B cell (primary cell): Measurements from ENCODE around the gene NTRK2. TPM values are rescaled to one million over a fixed set of nuclear protein-coding genes. Genes with fewer than 3 reads are reported as not detected.

ENCODE experiments used
- ATAC-seq: fragments of 200-7000 bp; cut with Tn5 transposase; one replicate; pipeline ENCODE4 v1.10.0; 2021; ENCODE audit warnings: low read depth, mild to moderate bottlenecking, moderate number of reproducible peaks, moderate library complexity
- CTCF ChIA-PET: fragments of 350-600 bp; sonication (Branson Sonifier 250); formaldehyde crosslinking; loops from one replicate; lab custom pipeline; 2021; ENCODE audit warnings: antibody characterized with exemption, inconsistent platforms; lab: Charles Lee
- POLR2A ChIA-PET: fragments of 350-600 bp; sonication (Branson Sonifier 250); formaldehyde crosslinking; loops from one replicate; lab custom pipeline; 2021; ENCODE audit warnings: antibody characterized with exemption; lab: Charles Lee
- DNase-seq: peaks from one replicate; pipeline ENCODE4 v3.0.0; 2013
- H2AFZ ChIP-seq: 2 replicates; pipeline ENCODE4 v1.6.1; 2012; ENCODE audit warnings: mild to moderate bottlenecking, low read depth, low read length; ENCODE audit not compliant: insufficient read depth, poor library complexity, severe bottlenecking
- H3K27ac ChIP-seq, 2 donors: 1 replicate in 1 of 2; 2 replicates in 1 of 2; pipeline ENCODE4 v1.5.1; 2012 to 2013; ENCODE audit warnings: low read length in 2 of 2, mild to moderate bottlenecking in 2 of 2, moderate library complexity in 1 of 2
- H3K27me3 ChIP-seq, 4 experiments: fragments of 200-600 bp in 1 of 4; sonication (generic) in 1 of 4; replicated peaks in 1 of 4; 1 replicate in 2 of 4; 2 replicates in 2 of 4; pipeline versions ENCODE4 v1.6.1 to v1.7.0; 2013 to 2016; ENCODE audit warnings: low read length in 3 of 4, mild to moderate bottlenecking in 2 of 4, mixed read lengths in 1 of 4, moderate library complexity in 1 of 4; ENCODE audit not compliant: insufficient read depth in 4 of 4, control insufficient read depth in 3 of 4; ENCODE audit errors: control extremely low read depth in 1 of 4
- H3K36me3 ChIP-seq, 2 experiments: replicated peaks in 1 of 2; 1 replicate in 1 of 2; 2 replicates in 1 of 2; pipeline versions ENCODE4 v1.6.1 to v1.7.1; 2013; ENCODE audit warnings: low read length in 1 of 2; ENCODE audit not compliant: insufficient read depth in 2 of 2, control insufficient read depth in 1 of 2; ENCODE audit errors: control extremely low read depth in 1 of 2, extremely low read depth in 1 of 2
- H3K4me1 ChIP-seq, 2 donors: fragments of 200-600 bp in 1 of 2; sonication (generic) in 1 of 2; 1 replicate in 1 of 2; 2 replicates in 1 of 2; pipeline versions ENCODE4 v1.5.1 to v1.6.1; 2013 to 2017; ENCODE audit warnings: low read length in 2 of 2; ENCODE audit not compliant: control insufficient read depth in 2 of 2, insufficient read depth in 2 of 2
- H3K4me2 ChIP-seq: replicated peaks from 2 replicates; pipeline ENCODE3; 2012; ENCODE audit warnings: mild to moderate bottlenecking, low read depth, low read length; ENCODE audit not compliant: poor library complexity, severe bottlenecking
- H3K4me3 ChIP-seq, 5 experiments: fragments of 200-600 bp in 1 of 5; sonication (generic) in 1 of 5; 1 replicate in 3 of 5; 2 replicates in 2 of 5; pipeline versions ENCODE4 v1.5.1 to v1.7.0; 2011 to 2016; ENCODE audit warnings: low read length in 4 of 5, mild to moderate bottlenecking in 4 of 5, low read depth in 2 of 5, control low read depth in 1 of 5, moderate library complexity in 1 of 5; ENCODE audit not compliant: insufficient read depth in 1 of 5; ENCODE audit errors: control extremely low read depth in 1 of 5, extremely low read depth in 1 of 5
- H3K79me2 ChIP-seq: fragments of 200-600 bp; sonication (generic); one replicate; pipeline ENCODE4 v1.6.0; 2016; ENCODE audit warnings: low read length; ENCODE audit not compliant: control insufficient read depth, insufficient read depth
- H3K9ac ChIP-seq: fragments of 200-600 bp; sonication (generic); 2 replicates; pipeline ENCODE4 v1.6.1; 2017; ENCODE audit warnings: mild to moderate bottlenecking, low read length, moderate library complexity
- H3K9me3 ChIP-seq, 3 donors: one replicate each; pipeline versions ENCODE4 v1.6.1 to v1.7.1; 2013; ENCODE audit warnings: low read length in 2 of 3; ENCODE audit not compliant: control insufficient read depth in 2 of 3, insufficient read depth in 1 of 3; ENCODE audit errors: control extremely low read depth in 1 of 3
- H4K20me1 ChIP-seq: 2 replicates; pipeline ENCODE4 v1.6.0; 2012; ENCODE audit warnings: mild to moderate bottlenecking, low read length; ENCODE audit not compliant: insufficient read depth, control insufficient read depth, poor library complexity, severe bottlenecking
- H3K27ac Mint-ChIP-seq: one replicate; pipeline ENCODE4 v1.8.0; 2021; ENCODE audit warnings: mixed read lengths
- H3K27me3 Mint-ChIP-seq: one replicate; pipeline ENCODE4 v1.8.0; 2021; ENCODE audit warnings: mixed read lengths
- H3K4me1 Mint-ChIP-seq: one replicate; pipeline ENCODE4 v1.8.0; 2021; ENCODE audit warnings: mixed read lengths
- H3K4me3 Mint-ChIP-seq: one replicate; pipeline ENCODE4 v1.8.0; 2021; ENCODE audit warnings: mixed read lengths
- H3K9me3 Mint-ChIP-seq: one replicate; pipeline ENCODE4 v1.8.0; 2022; ENCODE audit warnings: mixed read lengths; ENCODE audit not compliant: insufficient read depth
- CTCF ChIP-seq: fragments of 200-600 bp; IDR thresholded peaks from one replicate; pipeline ENCODE4 v1.8.0; 2022; ENCODE audit warnings: antibody characterized with exemption, mild to moderate bottlenecking
- EZH2 ChIP-seq: IDR thresholded peaks from 2 replicates; pipeline ENCODE4 v1.6.1; 2012; ENCODE audit warnings: borderline replicate concordance, low read depth, mild to moderate bottlenecking, moderate library complexity, low read length; ENCODE audit not compliant: insufficient read depth, poor library complexity, severe bottlenecking
- WGBS: methylation state at CpG from one replicate; pipeline ENCODE4 v1.1.5; 2013; ENCODE audit warnings: missing lambda C conversion rate; ENCODE audit not compliant: insufficient coverage; 5-methylcytosine and 5-hydroxymethylcytosine counted together
- intact Hi-C: fragments of 100-400 bp; cut with micrococcal nuclease; formaldehyde crosslinking; loops from one replicate; pipeline ENCODE4 v1.10.0; 2022
- polyA plus RNA-seq: library from polyadenylated mRNA; depleted of rRNA; stranded (reverse); fragments of >200 nt; gene quantifications from 2 replicates; pipeline ENCODE4 v1.2.3, GENCODE V29; 2012
- total RNA-seq, 2 donors: library from RNA; stranded (reverse); fragments of 120-200 nt in 1 of 2; gene quantifications; 1 replicate in 1 of 2; 2 replicates in 1 of 2; pipeline versions ENCODE4 v1.2.3 to v1.2.4, GENCODE V29; 2013 to 2022

NTRK2 gene
- total and polyA plus RNA-seq, 2 donors (not counting 1 experiment from before 2014, with no cell fraction given), result 0.03 to 0.10 TPM

GRCh38 chr9:84754461-84754860, 84.9 kb downstream of the NTRK2 start:
- intact Hi-C loops, result no loop called here
- 0% methylated on average over 1 of the region's 3 CpGs for WGBS
- H3K27ac ChIP-seq, result no peak overlapping the region
- TF ChIP-seq EZH2, result no peak
- TF ChIP-seq CTCF, result no peak
- no peaks in the 10 kb centered on the region for H3K9me3 Mint-ChIP-seq
- H3K9ac ChIP-seq, result no peak overlapping the region
- no peak overlapping the region for H3K4me3 Mint-ChIP-seq
- no peaks in the 10 kb centered on the region for H3K36me3 ChIP-seq
- ATAC-seq (no peak), DNase-seq (no peak)
- H3K9me3 ChIP-seq, result no peaks in the 10 kb centered on the region
- no peaks in the 10 kb centered on the region for H3K27me3 Mint-ChIP-seq
- no peak overlapping the region for H3K4me3 ChIP-seq
- H2AFZ ChIP-seq, result no peak overlapping the region
- H3K4me2 ChIP-seq, result no peak overlapping the region
- no peaks in the 10 kb centered on the region for H3K27me3 ChIP-seq
- CTCF ChIA-PET, result interaction anchor here (1.5 kb wide), 1 partner anchor 57 kb away, joined by 3 read pairs; no protein-coding TSS in a partner anchor
- POLR2A ChIA-PET, result no interaction called here
- H3K27ac Mint-ChIP-seq, result no peak overlapping the region
- no peaks in the 10 kb centered on the region for H3K4me1 ChIP-seq
- H4K20me1 ChIP-seq, result no peaks in the 10 kb centered on the region
- H3K79me2 ChIP-seq, result no peaks in the 10 kb centered on the region
- peaks cover 2% of the 10 kb centered on the region for H3K4me1 Mint-ChIP-seq

- TF ChIP-seq CTCF (no peak), EZH2 (no peak)
- Histone ChIP-seq H3K4me1 (no peaks in the 10 kb centered on the region), H3K27me3 (no peaks in the 10 kb centered on the region), H3K79me2 (no peaks in the 10 kb centered on the region), H3K27ac (no peak overlapping the region), H3K36me3 (no peaks in the 10 kb centered on the region), H3K4me2 (no peak overlapping the region), H3K4me3 (no peak overlapping the region), H4K20me1 (no peaks in the 10 kb centered on the region), H2AFZ (no peak overlapping the region), H3K9me3 (no peaks in the 10 kb centered on the region), H3K9ac (no peak overlapping the region)
- DNase-seq, result no peak
- Mint-ChIP-seq H3K4me3 (no peak overlapping the region), H3K27me3 (no peaks in the 10 kb centered on the region), H3K9me3 (no peaks in the 10 kb centered on the region), H3K27ac (no peak overlapping the region), H3K4me1 (peaks cover 2% of the 10 kb centered on the region)
- POLR2A ChIA-PET, result no interaction called here
- ATAC-seq, result no peak
- 91% methylated on average over 4 of the region's 5 CpGs for WGBS
- CTCF ChIA-PET, result interaction anchor here (1.5 kb wide), 1 partner anchor 57 kb away, joined by 3 read pairs; no protein-coding TSS in a partner anchor
- intact Hi-C loops, result no loop called here
Observed at GRCh38 chr9:84754881-84755280, 85.4 kb downstream of the NTRK2 start.
